Limb (tissue), 2 donors: ENCODE measurements around the gene FOXN4.
A peak's percentile ranks its signal among the peaks of the same experiment; 100 is the strongest.

Source experiments
- DNase-seq, 2 donors: peaks; one replicate each; pipeline ENCODE4 v3.0.0-alpha.2; 2016; ENCODE audit errors: extremely low spot score in 2 of 2

The FOXN4 gene

DNA sequence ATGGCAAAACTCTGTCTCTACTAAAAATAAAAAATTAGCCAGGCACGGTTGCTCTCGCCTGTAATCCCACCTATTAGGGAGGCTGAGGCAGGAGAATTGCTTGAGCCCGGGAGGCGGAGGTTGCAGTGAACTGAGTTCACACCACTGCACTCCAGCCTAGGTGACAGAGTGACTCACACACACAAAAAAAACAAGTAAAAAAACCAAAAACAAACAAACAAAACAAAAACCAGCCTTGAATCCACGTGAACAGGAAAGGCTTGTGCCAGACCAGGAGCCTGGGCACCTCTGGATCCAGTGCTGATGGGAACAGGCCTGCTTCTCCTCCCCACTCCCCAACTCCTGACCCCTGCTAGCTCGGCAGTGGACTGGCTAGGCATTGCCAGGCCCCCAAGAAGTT lies 3.5 kb downstream of the FOXN4 start:
- no peak for DNase-seq

DNA sequence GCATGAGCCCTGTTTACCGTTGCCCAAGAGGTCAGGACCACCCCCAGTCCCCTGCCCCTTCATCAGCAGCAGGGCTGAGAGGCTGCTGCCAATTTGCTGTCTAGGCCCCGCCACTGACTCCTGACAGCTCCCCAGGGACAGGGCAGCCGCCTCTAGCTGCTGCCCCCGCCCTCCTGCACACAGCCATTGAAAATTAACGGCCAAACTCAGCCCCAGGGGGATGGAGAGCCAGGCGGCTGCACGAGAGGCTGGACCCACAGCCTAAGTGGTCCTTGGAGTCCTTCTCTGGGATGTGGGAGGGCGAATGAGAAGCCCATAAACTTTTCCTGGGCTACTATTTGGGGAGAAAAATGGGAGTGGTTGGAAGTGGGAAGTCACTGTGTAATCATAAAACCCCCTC lies 4.6 kb downstream of the FOXN4 start:
- no peak for DNase-seq

DNA sequence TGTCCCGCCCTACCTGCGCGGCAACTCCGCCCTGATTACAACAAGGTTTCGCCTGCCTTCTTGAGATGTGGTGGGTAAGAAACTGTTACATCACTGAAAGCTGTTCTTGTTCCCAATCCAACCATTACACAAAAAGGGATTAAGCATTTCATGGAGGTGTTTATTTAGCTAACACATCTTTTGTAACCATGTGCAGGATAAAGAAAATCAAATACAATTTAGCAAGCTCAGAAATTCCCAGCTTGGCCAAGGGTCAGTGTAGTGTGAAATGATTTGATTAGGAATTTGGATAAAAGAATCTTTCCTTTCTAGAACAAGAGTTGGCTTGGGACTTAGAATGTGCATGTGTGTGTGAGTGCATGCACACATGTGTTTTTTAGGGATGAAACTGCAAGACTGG lies 6.3 kb downstream of the FOXN4 start:
- DNase-seq = no peak

GRCh38 chr12:109302358-109302757 lies 6.7 kb downstream of the FOXN4 start:
- DNase-seq = no peak

DNA sequence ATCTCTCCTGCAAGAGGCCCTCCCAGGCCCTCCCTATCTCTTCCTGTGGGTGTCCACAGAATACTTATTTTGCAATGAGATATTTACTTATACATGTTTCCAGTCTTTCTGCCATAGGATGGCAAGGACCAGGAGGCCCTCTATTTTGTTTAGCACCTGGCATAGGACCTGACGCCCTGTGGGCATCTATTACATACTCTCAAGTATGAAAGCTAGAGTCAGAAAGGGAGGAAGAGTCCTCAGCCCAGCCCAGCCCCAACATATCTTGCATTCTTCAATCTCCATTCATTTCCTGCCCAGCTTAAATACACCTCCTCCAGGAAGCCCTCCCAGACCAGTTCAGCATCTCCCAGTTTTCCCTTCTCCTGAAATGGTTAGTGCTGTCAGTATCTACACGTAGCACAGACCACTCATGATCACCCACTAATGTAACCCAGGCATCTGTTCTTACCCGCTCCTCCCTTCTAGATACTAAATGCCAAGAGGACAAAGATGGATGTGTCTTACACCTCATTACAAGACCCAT lies 7.4 kb downstream of the FOXN4 start:
- DNase-seq = no peak

DNA sequence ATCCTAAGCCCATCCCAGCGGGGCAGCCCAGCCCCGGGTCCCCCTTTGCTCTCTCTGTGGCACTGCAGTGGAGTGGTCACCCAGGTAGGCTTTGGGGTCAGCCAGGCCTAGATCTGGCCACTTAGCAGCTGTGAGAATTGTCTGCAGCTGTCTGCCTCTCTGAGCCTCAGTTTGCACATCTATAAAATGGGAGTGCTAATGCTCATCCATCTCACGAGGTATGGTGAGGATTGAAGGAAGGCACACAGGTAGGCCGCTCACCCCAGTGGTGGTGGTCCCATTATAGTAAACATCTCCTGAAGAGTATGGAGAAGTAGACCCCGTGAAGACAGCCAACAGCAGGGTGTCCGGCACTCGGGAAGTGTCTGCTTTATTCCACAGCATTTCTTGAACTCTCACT lies 9.2 kb downstream of the FOXN4 start:
- no peak for DNase-seq

DNA sequence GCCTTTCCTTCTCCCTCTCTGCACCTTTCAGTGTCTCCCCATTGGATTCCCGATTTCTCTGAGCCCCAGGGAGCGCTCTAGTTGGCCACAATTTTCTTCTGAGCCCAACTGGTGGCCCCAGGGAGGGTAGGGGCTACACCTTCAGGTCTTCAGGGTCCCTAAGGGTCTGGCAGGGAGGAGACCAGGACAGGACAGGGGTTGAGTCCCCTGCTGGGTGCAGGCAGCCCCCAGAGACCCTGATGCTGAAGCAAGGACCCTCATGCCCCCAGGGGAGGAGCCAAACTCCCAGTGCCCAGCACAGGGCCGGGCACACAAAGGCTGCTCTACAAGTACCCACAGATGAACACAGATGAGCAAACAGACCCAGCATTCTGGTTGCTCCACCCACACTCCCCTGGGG lies 12.7 kb downstream of the FOXN4 start:
- DNase-seq = no peak

DNA sequence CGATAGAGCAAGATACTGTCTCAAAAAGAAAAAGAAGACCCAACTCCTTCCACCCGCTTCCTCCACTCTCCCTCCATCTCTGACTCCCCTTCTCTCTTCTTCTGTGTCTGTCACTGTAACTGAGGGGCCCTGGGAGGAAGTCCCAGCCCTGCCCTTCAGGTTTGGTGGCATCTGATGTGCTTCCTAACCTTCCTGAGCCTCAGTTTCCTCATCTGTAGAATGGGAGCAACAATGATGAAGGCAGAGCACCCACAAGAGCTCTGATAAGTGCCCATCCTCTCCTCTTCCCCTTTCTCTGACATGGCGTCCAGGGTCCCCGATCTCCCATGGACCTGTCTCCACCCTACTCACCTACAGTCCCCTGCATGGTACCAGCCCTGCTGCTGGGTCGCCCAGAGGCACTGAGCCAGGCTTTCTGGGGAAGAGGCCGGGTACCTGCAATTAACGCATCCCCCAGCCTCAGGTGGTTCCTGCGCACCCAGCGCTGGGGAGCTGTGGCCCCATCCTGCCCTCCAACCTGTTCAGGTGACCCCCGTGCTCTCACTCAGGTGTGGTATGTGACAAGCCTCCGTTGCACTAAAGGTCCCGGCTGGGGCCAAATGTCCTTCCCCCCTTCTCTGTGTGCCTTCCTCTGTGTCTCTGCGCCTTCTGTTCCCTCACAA lies 13.2 kb downstream of the FOXN4 start:
- DNase-seq = no peak

DNA sequence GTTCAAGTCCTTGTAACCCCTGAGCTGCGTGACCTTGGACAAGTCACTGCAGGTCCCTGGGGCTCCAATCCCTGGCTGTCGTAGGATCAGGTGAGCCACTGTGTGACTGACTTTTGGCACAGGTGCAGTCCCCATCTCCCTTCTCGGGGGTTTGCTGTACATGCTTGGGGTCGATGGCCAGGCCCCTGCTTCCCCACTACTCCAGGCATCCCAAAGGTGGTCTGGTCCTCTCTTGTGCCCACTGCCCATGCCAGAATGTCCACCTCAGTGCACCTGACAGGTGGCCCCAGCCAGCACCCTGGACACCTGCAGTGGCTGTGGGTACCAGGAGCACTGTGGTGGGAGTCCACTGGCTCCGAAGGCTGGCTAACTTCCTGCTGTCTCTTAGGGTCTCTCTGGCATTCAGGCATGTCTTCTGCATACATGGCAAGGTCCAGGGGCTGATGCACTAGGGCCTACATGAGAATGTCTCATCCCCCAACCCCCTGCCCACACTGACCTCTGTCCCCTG lies 14.7 kb downstream of the FOXN4 start:
- no peak for DNase-seq

GRCh38 chr12:109293106-109293505 lies 16.0 kb downstream of the FOXN4 start:
- DNase-seq = no peak

- DNase-seq = no peak
Observed at GRCh38 chr12:109292342-109292711, 16.8 kb downstream of the FOXN4 start.

DNA sequence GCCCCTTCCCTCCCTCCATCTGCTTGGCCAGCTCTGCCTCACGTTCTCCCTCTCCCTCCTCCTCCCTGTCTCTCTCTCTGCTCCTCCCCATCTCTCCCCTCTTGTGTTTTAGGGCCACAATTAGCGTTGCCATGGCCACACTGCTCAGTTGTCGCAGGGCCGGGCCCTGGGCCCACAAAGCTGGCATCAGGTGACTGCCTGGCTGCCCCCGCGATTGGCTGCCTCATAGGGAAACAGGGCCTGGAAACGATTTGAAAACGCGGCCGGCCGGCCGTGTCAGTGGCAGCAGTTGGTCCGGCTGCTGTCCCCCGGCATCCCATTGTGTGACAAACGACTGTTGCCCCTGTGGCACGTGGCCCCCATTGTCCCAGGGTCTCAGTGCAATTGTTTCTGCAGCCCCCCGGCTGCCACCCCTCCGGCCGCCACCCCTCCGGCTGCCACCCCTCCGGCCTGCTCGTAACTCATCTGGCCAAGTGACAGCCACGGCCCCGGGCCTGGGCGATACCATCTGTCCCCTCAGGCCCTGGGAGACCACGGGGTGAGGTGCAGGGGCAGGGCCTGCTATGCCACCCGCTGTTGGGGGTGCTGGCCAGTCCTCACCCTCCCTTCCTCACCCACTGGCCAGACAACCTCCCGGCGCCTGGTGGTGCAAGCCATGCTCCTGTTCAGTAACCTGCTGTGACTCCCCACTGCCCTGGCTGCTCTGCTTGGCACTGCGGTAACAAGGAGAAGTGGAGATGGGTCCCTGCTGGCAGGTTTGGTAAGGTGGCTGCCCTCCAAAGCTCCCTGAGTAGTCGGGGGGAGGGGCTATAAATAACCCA lies 17.4 kb downstream of the FOXN4 start:
- peak; percentile 79 to 83 for DNase-seq

GRCh38 chr12:109291117-109291516 lies 18.0 kb downstream of the FOXN4 start:
- DNase-seq = no peak

GRCh38 chr12:109290061-109290460 lies 19.0 kb downstream of the FOXN4 start:
- no peak for DNase-seq

DNA sequence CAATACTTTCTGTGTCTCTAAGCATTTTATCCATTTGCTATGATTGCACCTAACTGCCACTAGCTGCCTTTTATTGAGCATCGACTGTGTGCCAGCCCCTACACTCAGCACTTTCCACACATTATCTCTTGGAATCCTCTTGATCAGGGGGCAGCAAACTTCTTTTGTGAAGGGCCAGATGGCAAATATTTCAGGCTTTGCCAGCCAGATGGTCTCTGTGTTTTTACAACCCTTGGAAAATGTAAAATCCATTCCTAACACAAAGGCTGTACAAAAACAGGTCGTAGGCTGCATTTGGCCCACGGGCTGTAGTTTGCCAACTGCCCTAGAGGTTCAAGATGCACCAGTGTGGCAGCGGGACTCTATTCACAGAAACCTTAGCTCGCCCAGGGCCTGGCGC lies 19.5 kb downstream of the FOXN4 start:
- DNase-seq = no peak

- DNase-seq = no peak
Observed at GRCh38 chr12:109289004-109289403, 20.1 kb downstream of the FOXN4 start.

- DNase-seq = no peak
Observed at GRCh38 chr12:109288571-109288970, 20.5 kb downstream of the FOXN4 start.

- DNase-seq = no peak
Observed at GRCh38 chr12:109287811-109288469, 21.1 kb downstream of the FOXN4 start.

- DNase-seq = no peak
Observed at GRCh38 chr12:109287181-109287580, 21.9 kb downstream of the FOXN4 start.

GRCh38 chr12:109286652-109287051 lies 22.4 kb downstream of the FOXN4 start:
- DNase-seq = no peak

GRCh38 chr12:109286252-109286651 lies 22.8 kb downstream of the FOXN4 start:
- no peak for DNase-seq

- no peak for DNase-seq
Observed at GRCh38 chr12:109284392-109284791, 24.7 kb downstream of the FOXN4 start.
